PC-9 (cell line): ENCODE measurements around the gene C1R. TPM values are rescaled to one million over a fixed set of nuclear protein-coding genes. Genes with fewer than 3 reads are reported as not detected.

Source experiments
- BruUV-seq: library from RNA; stranded (reverse); fragments of 400-500 nt; replicated peaks from 2 replicates; lab custom pipeline; 2021; lab: Mats Ljungman, UMichigan
- CTCF ChIA-PET: fragments of 300-600 bp; sonication (Branson Sonifier 250); formaldehyde crosslinking; loops from one replicate; lab custom pipeline; 2022; ENCODE audit warnings: antibody characterized with exemption; lab: Charles Lee
- POLR2A ChIA-PET: fragments of 300-600 bp; sonication (Branson Sonifier 250); formaldehyde crosslinking; loops from one replicate; lab custom pipeline; 2022; ENCODE audit warnings: antibody characterized with exemption; ENCODE audit not compliant: unreplicated experiment; lab: Charles Lee
- DNase-seq, 2 experiments: peaks; one replicate each; pipeline versions ENCODE4 v3.0.0 to v3.0.0-alpha.2; 2015 to 2022; ENCODE audit warnings: mixed read lengths in 1 of 2
- H2AFZ ChIP-seq: fragments of 200-600 bp; sonication (generic); 2 replicates; pipeline ENCODE4 v1.8.1; 2017; ENCODE audit warnings: antibody characterized with exemption
- H3F3A ChIP-seq: fragments of 200-600 bp; sonication (generic); 2 replicates; pipeline ENCODE4 v1.8.1; 2017; ENCODE audit warnings: antibody characterized with exemption, mild to moderate bottlenecking, low read depth; ENCODE audit not compliant: insufficient read depth
- H3K27ac ChIP-seq: fragments of 200-600 bp; sonication (generic); 2 replicates; pipeline ENCODE4 v1.6.1; 2016; ENCODE audit warnings: mixed run types
- H3K27me3 ChIP-seq: fragments of 200-600 bp; sonication (generic); 2 replicates; pipeline ENCODE4 v1.6.1; 2016; ENCODE audit warnings: low read depth, mixed run types; ENCODE audit not compliant: insufficient read depth
- H3K36me3 ChIP-seq: fragments of 200-600 bp; sonication (generic); 2 replicates; pipeline ENCODE4 v1.6.1; 2016; ENCODE audit warnings: low read depth, mixed run types
- H3K4me1 ChIP-seq: fragments of 200-600 bp; sonication (generic); replicated peaks from 2 replicates; pipeline ENCODE4 v1.6.1; 2016; ENCODE audit warnings: mixed run types; ENCODE audit not compliant: insufficient read depth
- H3K4me2 ChIP-seq: fragments of 200-600 bp; sonication (generic); 2 replicates; pipeline ENCODE4 v1.6.1; 2017; ENCODE audit warnings: mixed run types
- H3K4me3 ChIP-seq: fragments of 200-600 bp; sonication (generic); 2 replicates; pipeline ENCODE4 v1.6.1; 2016; ENCODE audit warnings: mixed run types
- H3K79me2 ChIP-seq: fragments of 200-600 bp; sonication (generic); 2 replicates; pipeline ENCODE4 v1.6.1; 2017; ENCODE audit warnings: low read depth, mixed run types
- H3K9me2 ChIP-seq: fragments of 200-600 bp; sonication (generic); 2 replicates; pipeline ENCODE4 v1.8.1; 2017; ENCODE audit warnings: mild to moderate bottlenecking; ENCODE audit not compliant: insufficient read depth
- H3K9me3 ChIP-seq: fragments of 200-600 bp; sonication (generic); 2 replicates; pipeline ENCODE4 v1.8.1; 2016; ENCODE audit warnings: low read depth; ENCODE audit not compliant: insufficient read depth
- H4K20me1 ChIP-seq: fragments of 200-600 bp; sonication (generic); 2 replicates; pipeline ENCODE4 v1.8.1; 2017; ENCODE audit not compliant: insufficient read depth
- EZH2 ChIP-seq: fragments of 200-600 bp; sonication (generic); IDR thresholded peaks from 2 replicates; pipeline ENCODE4 v1.8.0; 2017; ENCODE audit warnings: antibody characterized with exemption, low read depth
- intact Hi-C: fragments of 100-400 bp; cut with micrococcal nuclease; formaldehyde crosslinking; loops from one replicate; pipeline ENCODE4 v1.10.0; 2022; ENCODE audit not compliant: unreplicated experiment
- total RNA-seq: library from RNA; stranded (reverse); gene quantifications from 2 replicates; pipeline ENCODE4 v1.2.3, GENCODE V29; 2021
- TF ChIP-seq, protein P1 (sequence below): fragments of 200-600 bp; sonication (generic); conservative IDR thresholded peaks from 2 replicates; pipeline ENCODE4 v1.6.1; 2017; ENCODE audit warnings: mixed run types, antibody characterized with exemption, mild to moderate bottlenecking, moderate library complexity

C1R gene
- total RNA-seq, 1 experiment from 2014 or later, result 24.0 TPM

DNA sequence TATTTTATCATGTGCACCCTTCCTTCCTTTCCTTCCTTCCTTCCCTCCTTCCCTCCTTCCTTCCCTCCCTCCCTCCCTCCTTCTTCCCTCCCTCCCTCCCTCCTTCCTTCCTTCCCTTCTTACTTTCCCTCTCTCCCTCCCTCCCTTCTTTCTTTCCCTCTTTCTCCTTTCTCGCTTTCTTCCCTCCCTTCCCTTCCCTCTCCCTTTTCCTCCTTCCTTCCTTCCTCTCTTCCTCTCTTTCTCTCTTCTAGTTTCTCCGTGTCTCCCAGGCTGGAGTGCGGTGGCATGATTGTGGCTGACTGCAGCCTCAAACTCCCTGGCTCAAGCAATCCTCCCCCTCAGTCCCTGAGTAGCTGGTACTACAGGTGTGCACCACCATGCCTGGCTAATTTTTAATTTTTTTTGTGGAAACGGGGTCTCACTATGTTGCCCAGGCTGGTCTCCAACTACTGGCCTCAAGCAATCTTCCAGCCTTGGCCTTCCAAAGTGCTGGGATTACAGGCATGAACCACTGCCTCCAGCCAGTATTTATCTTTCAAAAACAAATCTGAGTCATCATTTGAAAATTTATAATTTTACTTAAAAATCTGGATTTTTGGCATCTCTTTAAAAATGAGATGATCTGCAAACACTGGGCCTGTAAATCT lies 8.9 kb upstream of the C1R start:
- ChIA-PET CTCF (no interaction called here), POLR2A (no interaction called here)
- Histone ChIP-seq H3K27me3 (no peaks in the 10 kb centered on the region), H3K36me3 (peaks cover 17% of the 10 kb centered on the region), H4K20me1 (no peaks in the 10 kb centered on the region), H2AFZ (no peak overlapping the region), H3K9me3 (peaks cover 8% of the 10 kb centered on the region), H3K4me2 (no peak overlapping the region), H3F3A (peaks cover under 1% of the 10 kb centered on the region; the same call in 1 of the 2 replicates), H3K79me2 (peaks cover 9% of the 10 kb centered on the region), H3K9me2 (no peaks in the 10 kb centered on the region), H3K4me3 (no peak overlapping the region), H3K27ac (no peak overlapping the region), H3K4me1 (peaks cover 5% of the 10 kb centered on the region; the same call in 1 of the 2 replicates)
- DNase-seq, result no peak
- no TSS peak for BruUV-seq
- TF ChIP-seq EZH2, result no peak
- TF ChIP-seq, protein P1, sequence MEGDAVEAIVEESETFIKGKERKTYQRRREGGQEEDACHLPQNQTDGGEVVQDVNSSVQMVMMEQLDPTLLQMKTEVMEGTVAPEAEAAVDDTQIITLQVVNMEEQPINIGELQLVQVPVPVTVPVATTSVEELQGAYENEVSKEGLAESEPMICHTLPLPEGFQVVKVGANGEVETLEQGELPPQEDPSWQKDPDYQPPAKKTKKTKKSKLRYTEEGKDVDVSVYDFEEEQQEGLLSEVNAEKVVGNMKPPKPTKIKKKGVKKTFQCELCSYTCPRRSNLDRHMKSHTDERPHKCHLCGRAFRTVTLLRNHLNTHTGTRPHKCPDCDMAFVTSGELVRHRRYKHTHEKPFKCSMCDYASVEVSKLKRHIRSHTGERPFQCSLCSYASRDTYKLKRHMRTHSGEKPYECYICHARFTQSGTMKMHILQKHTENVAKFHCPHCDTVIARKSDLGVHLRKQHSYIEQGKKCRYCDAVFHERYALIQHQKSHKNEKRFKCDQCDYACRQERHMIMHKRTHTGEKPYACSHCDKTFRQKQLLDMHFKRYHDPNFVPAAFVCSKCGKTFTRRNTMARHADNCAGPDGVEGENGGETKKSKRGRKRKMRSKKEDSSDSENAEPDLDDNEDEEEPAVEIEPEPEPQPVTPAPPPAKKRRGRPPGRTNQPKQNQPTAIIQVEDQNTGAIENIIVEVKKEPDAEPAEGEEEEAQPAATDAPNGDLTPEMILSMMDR, result no peak
- intact Hi-C loops, result no loop called here

DNA sequence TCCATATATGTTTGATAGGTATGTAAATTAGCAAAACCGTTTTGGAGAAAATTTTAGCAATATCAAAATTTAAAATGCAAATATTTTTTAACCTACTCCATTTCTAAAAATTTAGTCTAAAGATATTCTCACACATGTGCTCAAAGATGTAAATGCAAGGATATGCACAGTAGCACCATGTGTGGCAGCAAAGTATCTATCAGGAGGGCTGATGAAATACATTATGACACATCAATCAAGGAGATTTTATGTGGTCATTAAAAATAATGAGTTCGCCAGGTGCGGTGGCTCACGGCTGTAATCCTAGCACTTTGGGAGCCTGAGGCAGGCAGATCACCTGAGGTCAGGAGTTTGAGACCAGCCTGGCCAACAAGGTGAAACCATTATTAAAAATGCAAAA lies 8.0 kb upstream of the C1R start:
- Histone ChIP-seq H3K36me3 (peaks cover 7% of the 10 kb centered on the region; the same call in 1 of the 2 replicates), H4K20me1 (no peaks in the 10 kb centered on the region), H3K79me2 (peaks cover under 1% of the 10 kb centered on the region; the same call in 1 of the 2 replicates), H3K4me3 (no peak overlapping the region), H2AFZ (no peak overlapping the region), H3K4me2 (no peak overlapping the region), H3F3A (peaks cover 3% of the 10 kb centered on the region; the same call in 1 of the 2 replicates), H3K27ac (no peak overlapping the region), H3K4me1 (no peaks in the 10 kb centered on the region), H3K9me3 (no peaks in the 10 kb centered on the region), H3K27me3 (no peaks in the 10 kb centered on the region), H3K9me2 (no peaks in the 10 kb centered on the region)
- TF ChIP-seq EZH2, result no peak
- TF ChIP-seq, protein P1, result no peak
- intact Hi-C loops, result no loop called here
- ChIA-PET POLR2A (interaction anchor here (0.7 kb wide), 1 partner anchor 227 kb away, joined by 7 read pairs; no protein-coding TSS in a partner anchor), CTCF (no interaction called here)
- no TSS peak for BruUV-seq
- no peak for DNase-seq

DNA sequence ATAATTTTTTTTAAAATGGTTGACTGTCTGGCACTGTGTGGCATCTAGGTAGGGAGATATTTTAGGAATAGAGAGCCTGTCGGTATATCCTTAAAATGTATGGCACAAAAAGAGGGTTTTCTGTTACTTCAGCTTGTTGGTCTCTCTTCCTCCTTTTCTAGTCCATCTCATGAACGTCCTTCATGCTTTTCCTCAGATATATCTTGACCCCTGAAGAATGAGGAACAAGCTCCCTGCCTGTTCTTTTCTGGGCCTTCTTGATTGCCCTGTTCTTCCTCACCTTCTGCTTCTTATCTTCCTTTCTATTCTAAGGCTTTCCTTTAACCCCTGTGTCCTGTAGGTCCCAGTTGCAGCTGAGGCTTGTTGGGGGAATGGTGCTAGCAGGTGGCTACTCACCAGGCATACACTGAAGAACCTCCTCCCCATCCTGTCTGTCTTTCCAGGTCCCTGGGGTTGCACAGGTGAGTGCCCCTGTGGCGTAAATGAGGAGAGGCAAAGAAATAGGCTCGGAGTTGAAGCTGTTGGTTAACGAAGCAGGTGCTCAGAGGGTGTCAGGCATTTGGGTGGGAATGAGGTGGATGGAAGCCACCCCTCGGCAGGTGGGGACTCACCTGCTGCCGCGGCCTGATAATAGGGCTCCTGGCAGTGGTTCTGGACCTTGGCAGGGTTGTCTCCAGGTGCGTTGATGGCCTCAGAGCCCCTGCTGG lies 7.2 kb upstream of the C1R start:
- Histone ChIP-seq H2AFZ (no peak overlapping the region), H3K27ac (no peak overlapping the region), H3K9me3 (no peaks in the 10 kb centered on the region), H3K4me1 (no peaks in the 10 kb centered on the region), H3K27me3 (no peaks in the 10 kb centered on the region), H3K79me2 (no peaks in the 10 kb centered on the region), H3K36me3 (0 out of 2 replicates have a peak, but pooled peaks cover 3% of the 10 kb centered on the region), H4K20me1 (no peaks in the 10 kb centered on the region), H3K4me3 (no peak overlapping the region), H3K4me2 (no peak overlapping the region), H3K9me2 (no peaks in the 10 kb centered on the region), H3F3A (peaks cover 3% of the 10 kb centered on the region; the same call in 1 of the 2 replicates)
- no peak for TF ChIP-seq EZH2
- TF ChIP-seq, protein P1, result no peak
- ChIA-PET POLR2A (interaction anchor here (1.1 kb wide), 1 partner anchor 9 kb away, joined by 3 read pairs; no protein-coding TSS in a partner anchor), CTCF (interaction anchor here (0.5 to 0.6 kb wide), 3 partner anchors 56 to 734 kb away, joined by 3 to 7 read pairs (median 4); no protein-coding TSS in a partner anchor)
- DNase-seq, result no peak
- intact Hi-C loops, result no loop called here
- no TSS peak for BruUV-seq
